GM23338 (cell line): ENCODE data around the gene CRK. TPM values are rescaled to one million over a fixed set of nuclear protein-coding genes. Genes with fewer than 3 reads are reported as not detected.

Experiments used
- ATAC-seq: fragments of 200-7000 bp; cut with Tn5 transposase; 3 replicates; pipeline ENCODE4 v1.9.1; 2020
- DNase-seq: peaks from one replicate; pipeline ENCODE4 v3.0.0-alpha.2; 2015; ENCODE audit warnings: low spot score
- H2AFZ ChIP-seq: fragments of 200-600 bp; sonication (generic); 2 replicates; pipeline ENCODE4 v1.8.0; 2016; ENCODE audit warnings: antibody characterized with exemption, mild to moderate bottlenecking, moderate library complexity
- H3F3A ChIP-seq: fragments of 200-600 bp; sonication (generic); replicated peaks from 2 replicates; pipeline ENCODE4 v1.8.0; 2017; ENCODE audit warnings: antibody characterized with exemption, mixed run types, low read depth
- H3K27ac ChIP-seq: fragments of 200-600 bp; sonication (generic); 2 replicates; pipeline ENCODE4 v1.6.1; 2016; ENCODE audit warnings: low read depth
- H3K27me3 ChIP-seq: fragments of 200-600 bp; sonication (generic); 2 replicates; pipeline ENCODE4 v1.8.0; 2016; ENCODE audit warnings: mild to moderate bottlenecking, mixed run types, moderate library complexity; ENCODE audit not compliant: insufficient read depth
- H3K36me3 ChIP-seq: fragments of 200-600 bp; sonication (generic); 2 replicates; pipeline ENCODE4 v1.8.0; 2016; ENCODE audit warnings: mild to moderate bottlenecking; ENCODE audit not compliant: insufficient read depth
- H3K4me1 ChIP-seq: fragments of 200-600 bp; sonication (generic); 2 replicates; pipeline ENCODE4 v1.8.0; 2016; ENCODE audit warnings: mild to moderate bottlenecking, moderate library complexity; ENCODE audit not compliant: insufficient read depth
- H3K4me2 ChIP-seq: fragments of 200-600 bp; sonication (generic); 2 replicates; pipeline ENCODE4 v1.7.1; 2017; ENCODE audit warnings: mixed run types
- H3K4me3 ChIP-seq: fragments of 200-600 bp; sonication (generic); 2 replicates; pipeline ENCODE4 v1.6.1; 2016; ENCODE audit warnings: mixed run types
- H3K79me2 ChIP-seq: fragments of 200-600 bp; sonication (generic); replicated peaks from 2 replicates; pipeline ENCODE4 v1.8.0; 2017; ENCODE audit warnings: mild to moderate bottlenecking; ENCODE audit not compliant: insufficient read depth
- H3K9me2 ChIP-seq: fragments of 200-600 bp; sonication (generic); 2 replicates; pipeline ENCODE4 v1.8.0; 2017; ENCODE audit not compliant: insufficient read depth
- H4K20me1 ChIP-seq: fragments of 200-600 bp; sonication (generic); replicated peaks from 2 replicates; pipeline ENCODE4 v1.8.0; 2017; ENCODE audit warnings: mild to moderate bottlenecking; ENCODE audit not compliant: insufficient read depth
- H3K27ac Mint-ChIP-seq: 2 replicates; pipeline ENCODE4 v1.8.0; 2020; ENCODE audit warnings: inconsistent platforms, mild to moderate bottlenecking, moderate library complexity, mixed read lengths
- H3K27me3 Mint-ChIP-seq: 3 replicates; pipeline ENCODE4 v1.8.0; 2022; ENCODE audit warnings: low read depth, mild to moderate bottlenecking, moderate library complexity, mixed read lengths, inconsistent platforms; ENCODE audit not compliant: insufficient read depth, poor library complexity
- H3K36me3 Mint-ChIP-seq: 3 replicates; pipeline ENCODE4 v1.8.0; 2021; ENCODE audit warnings: low read depth, mild to moderate bottlenecking, inconsistent platforms, moderate library complexity, mixed read lengths
- H3K4me1 Mint-ChIP-seq: 3 replicates; pipeline ENCODE4 v1.8.0; 2020; ENCODE audit warnings: mild to moderate bottlenecking, inconsistent platforms, mixed read lengths
- H3K4me3 Mint-ChIP-seq: 3 replicates; pipeline ENCODE4 v1.8.0; 2021; ENCODE audit warnings: moderate library complexity, mild to moderate bottlenecking, inconsistent platforms, mixed read lengths
- H3K9me3 Mint-ChIP-seq: 3 replicates; pipeline ENCODE4 v1.8.0; 2020; ENCODE audit warnings: moderate library complexity, mild to moderate bottlenecking, inconsistent platforms, mixed read lengths
- CREB1 ChIP-seq: fragments of 250-450 bp; sonication (Bioruptor Pico); IDR thresholded peaks from 2 replicates; pipeline ENCODE4 v1.5.0; 2020; ENCODE audit warnings: low read depth, mild to moderate bottlenecking, moderate library complexity
- CTCF ChIP-seq, 2 experiments: fragments of 200-600 bp in 1 of 2; sonication (generic) in 1 of 2; conservative IDR thresholded peaks; 2 replicates each; pipeline versions ENCODE4 v1.5.1 to v1.6.1; 2016 to 2017; ENCODE audit warnings: antibody characterized with exemption in 2 of 2, low read depth in 2 of 2, mild to moderate bottlenecking in 2 of 2, moderate library complexity in 1 of 2
- EZH2 ChIP-seq: fragments of 200-600 bp; sonication (generic); IDR thresholded peaks from one replicate; pipeline ENCODE4 v1.8.0; 2017; ENCODE audit warnings: antibody characterized with exemption, mild to moderate bottlenecking, low read depth; ENCODE audit not compliant: unreplicated experiment
- EZH2phosphoT487 ChIP-seq: fragments of 200-600 bp; sonication (generic); IDR thresholded peaks from one replicate; pipeline ENCODE4 v1.8.1; 2018; ENCODE audit warnings: antibody characterized with exemption; ENCODE audit not compliant: unreplicated experiment
- NANOG ChIP-seq: IDR thresholded peaks from 2 replicates; pipeline ENCODE4 v1.6.1; 2016; ENCODE audit warnings: antibody characterized with exemption, borderline replicate concordance
- POLR2AphosphoS5 ChIP-seq: IDR thresholded peaks from 2 replicates; pipeline ENCODE4 v1.6.1; 2016; ENCODE audit warnings: antibody characterized with exemption, low read depth
- STAT1 ChIP-seq: IDR thresholded peaks from one replicate; pipeline ENCODE4 v1.6.1; 2016; ENCODE audit warnings: antibody characterized with exemption; ENCODE audit not compliant: unreplicated experiment
- ZNF114 ChIP-seq: fragments of 250-450 bp; sonication (Bioruptor Pico); IDR thresholded peaks from 2 replicates; pipeline ENCODE4 v1.5.0; 2020; ENCODE audit warnings: mild to moderate bottlenecking, moderate library complexity
- ZNF331 ChIP-seq: fragments of 250-450 bp; sonication (Bioruptor Pico); IDR thresholded peaks from 2 replicates; pipeline ENCODE4 v1.5.0; 2020; ENCODE audit warnings: low read depth, mild to moderate bottlenecking, moderate library complexity
- ZNF462 ChIP-seq: fragments of 250-450 bp; sonication (Bioruptor Pico); IDR thresholded peaks from 2 replicates; pipeline ENCODE4 v1.5.0; 2020; ENCODE audit warnings: mild to moderate bottlenecking, moderate library complexity
- polyA plus RNA-seq: library from polyadenylated mRNA; unstranded; fragments of >200 nt; fragmentation: Nextera tagmentation; extraction: Ambion mirVana; gene quantifications from 2 replicates; pipeline ENCODE4 v1.2.1, GENCODE V29; 2016
- total RNA-seq: library from RNA; depleted of rRNA; stranded (reverse); fragments of >200 nt; shearing (Covaris generic); gene quantifications from 2 replicates; pipeline ENCODE4 v1.2.3, GENCODE V29; 2014
- TF ChIP-seq, protein P1 (sequence below): IDR thresholded peaks from one replicate; pipeline ENCODE4 v1.6.1; 2018; ENCODE audit warnings: antibody characterized with exemption; ENCODE audit not compliant: unreplicated experiment

CRK gene
- total and polyA plus RNA-seq, 2 experiments from 2014 or later: 32.6 to 59.8 TPM

- no peak overlapping the region for H3K27ac ChIP-seq
- H3K4me1 Mint-ChIP-seq: peaks cover 17% of the 10 kb centered on the region
- no peak overlapping the region; the same call in 2 of the 3 replicates for H3K4me3 Mint-ChIP-seq
Measured at GRCh38 chr17:1480747-1481465, 24.9 kb upstream of the CRK start.

More at GRCh38 chr17:1480747-1481465, 24.9 kb upstream of the CRK start:
- Mint-ChIP-seq H3K27ac (no peak overlapping the region), H3K9me3 (no peaks in the 10 kb centered on the region), H3K27me3 (peaks cover 21% of the 10 kb centered on the region), H3K36me3 (peaks cover 29% of the 10 kb centered on the region)
- no peak for DNase-seq
- Histone ChIP-seq H2AFZ (no peak overlapping the region), H3K36me3 (no peaks in the 10 kb centered on the region), H3K4me3 (no peak overlapping the region), H3K79me2 (no peaks in the 10 kb centered on the region), H3K4me1 (peaks cover 7% of the 10 kb centered on the region; the same call in 1 of the 2 replicates), H3F3A (peaks cover 12% of the 10 kb centered on the region; the same call in 1 of the 2 replicates), H3K4me2 (no peak overlapping the region), H3K27me3 (peaks cover 1% of the 10 kb centered on the region), H4K20me1 (no peaks in the 10 kb centered on the region; the same call in 1 of the 2 replicates), H3K9me2 (no peaks in the 10 kb centered on the region)
- no peak for ATAC-seq
- no peak for TF ChIP-seq CREB1 (CRISPR knock-in tag)
- no peak for TF ChIP-seq POLR2AphosphoS5
- TF ChIP-seq CTCF (conservative IDR thresholded peaks at IDR 0.05; ENCODE audit: low read depth in 2 of 2): no peak
- no peak for TF ChIP-seq NANOG
- no peak for TF ChIP-seq ZNF114 (CRISPR knock-in tag)
- no peak for TF ChIP-seq STAT1
- TF ChIP-seq EZH2phosphoT487: no peak
- TF ChIP-seq, protein P1, sequence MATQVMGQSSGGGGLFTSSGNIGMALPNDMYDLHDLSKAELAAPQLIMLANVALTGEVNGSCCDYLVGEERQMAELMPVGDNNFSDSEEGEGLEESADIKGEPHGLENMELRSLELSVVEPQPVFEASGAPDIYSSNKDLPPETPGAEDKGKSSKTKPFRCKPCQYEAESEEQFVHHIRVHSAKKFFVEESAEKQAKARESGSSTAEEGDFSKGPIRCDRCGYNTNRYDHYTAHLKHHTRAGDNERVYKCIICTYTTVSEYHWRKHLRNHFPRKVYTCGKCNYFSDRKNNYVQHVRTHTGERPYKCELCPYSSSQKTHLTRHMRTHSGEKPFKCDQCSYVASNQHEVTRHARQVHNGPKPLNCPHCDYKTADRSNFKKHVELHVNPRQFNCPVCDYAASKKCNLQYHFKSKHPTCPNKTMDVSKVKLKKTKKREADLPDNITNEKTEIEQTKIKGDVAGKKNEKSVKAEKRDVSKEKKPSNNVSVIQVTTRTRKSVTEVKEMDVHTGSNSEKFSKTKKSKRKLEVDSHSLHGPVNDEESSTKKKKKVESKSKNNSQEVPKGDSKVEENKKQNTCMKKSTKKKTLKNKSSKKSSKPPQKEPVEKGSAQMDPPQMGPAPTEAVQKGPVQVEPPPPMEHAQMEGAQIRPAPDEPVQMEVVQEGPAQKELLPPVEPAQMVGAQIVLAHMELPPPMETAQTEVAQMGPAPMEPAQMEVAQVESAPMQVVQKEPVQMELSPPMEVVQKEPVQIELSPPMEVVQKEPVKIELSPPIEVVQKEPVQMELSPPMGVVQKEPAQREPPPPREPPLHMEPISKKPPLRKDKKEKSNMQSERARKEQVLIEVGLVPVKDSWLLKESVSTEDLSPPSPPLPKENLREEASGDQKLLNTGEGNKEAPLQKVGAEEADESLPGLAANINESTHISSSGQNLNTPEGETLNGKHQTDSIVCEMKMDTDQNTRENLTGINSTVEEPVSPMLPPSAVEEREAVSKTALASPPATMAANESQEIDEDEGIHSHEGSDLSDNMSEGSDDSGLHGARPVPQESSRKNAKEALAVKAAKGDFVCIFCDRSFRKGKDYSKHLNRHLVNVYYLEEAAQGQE: no peak
- no peak for TF ChIP-seq EZH2
- TF ChIP-seq ZNF331 (CRISPR knock-in tag): no peak
- no peak for TF ChIP-seq ZNF462
